SK-N-SH treated with all-trans-retinoic acid at 6 μM for 48 hours (cell line): ENCODE measurements around the gene ADIPOR1.

Experiments
- ARNTL ChIP-seq: fragments of 450-650 bp; formaldehyde crosslinking; IDR thresholded peaks from 2 replicates; pipeline ENCODE4 v1.5.0; 2020; ENCODE audit warnings: low read depth, mild to moderate bottlenecking, moderate library complexity, borderline replicate concordance
- CSRNP3 ChIP-seq: fragments of 250-450 bp; sonication (Bioruptor Pico); IDR thresholded peaks from 2 replicates; pipeline ENCODE4 v1.5.1; 2021; ENCODE audit warnings: mild to moderate bottlenecking, moderate library complexity
- ESRRG ChIP-seq: fragments of 250-450 bp; sonication (Bioruptor Pico); IDR thresholded peaks from 2 replicates; pipeline ENCODE4 v1.6.1; 2021; ENCODE audit warnings: mild to moderate bottlenecking
- GLIS3 ChIP-seq: fragments of 250-450 bp; sonication (Bioruptor Pico); IDR thresholded peaks from 2 replicates; pipeline ENCODE4 v1.5.0; 2020; ENCODE audit warnings: mild to moderate bottlenecking, moderate library complexity
- ISL1 ChIP-seq: fragments of 250-450 bp; sonication (Bioruptor Pico); IDR thresholded peaks from 2 replicates; pipeline ENCODE4 v2.1.2; 2022; ENCODE audit warnings: mild to moderate bottlenecking, moderate library complexity
- PATZ1 ChIP-seq: fragments of 250-450 bp; sonication (Bioruptor Pico); IDR thresholded peaks from 2 replicates; pipeline ENCODE4 v1.8.0; 2020; ENCODE audit warnings: mild to moderate bottlenecking, moderate library complexity, borderline replicate concordance
- RARB ChIP-seq: fragments of 250-450 bp; sonication (Bioruptor Pico); IDR thresholded peaks from 2 replicates; pipeline ENCODE4 v1.8.0; 2021; ENCODE audit warnings: mild to moderate bottlenecking, moderate library complexity
- TOX ChIP-seq: fragments of 250-450 bp; sonication (Bioruptor Pico); IDR thresholded peaks from 2 replicates; pipeline ENCODE4 v1.8.0; 2021; ENCODE audit warnings: mild to moderate bottlenecking, moderate library complexity, borderline replicate concordance
- TSHZ2 ChIP-seq: fragments of 250-450 bp; sonication (Bioruptor Pico); IDR thresholded peaks from 2 replicates; pipeline ENCODE4 v1.5.0; 2020; ENCODE audit warnings: mild to moderate bottlenecking, moderate library complexity
- ZFP3 ChIP-seq: fragments of 250-450 bp; sonication (Bioruptor Pico); IDR thresholded peaks from 2 replicates; pipeline ENCODE4 v1.5.0; 2020; ENCODE audit warnings: mild to moderate bottlenecking, moderate library complexity
- ZFP30 ChIP-seq: fragments of 450-650 bp; formaldehyde crosslinking; IDR thresholded peaks from 2 replicates; pipeline ENCODE4 v1.5.0; 2022; ENCODE audit warnings: mild to moderate bottlenecking, moderate library complexity
- ZNF565 ChIP-seq: fragments of 450-650 bp; formaldehyde crosslinking; conservative IDR thresholded peaks from 2 replicates; pipeline ENCODE4 v1.5.0; 2020; ENCODE audit warnings: low read depth, mild to moderate bottlenecking, moderate library complexity
- ZNF70 ChIP-seq: fragments of 450-650 bp; formaldehyde crosslinking; IDR thresholded peaks from 2 replicates; pipeline ENCODE4 v1.5.0; 2020; ENCODE audit warnings: mild to moderate bottlenecking, moderate library complexity
- ZNF8 ChIP-seq: fragments of 450-650 bp; formaldehyde crosslinking; IDR thresholded peaks from 2 replicates; pipeline ENCODE4 v1.5.0; 2020; ENCODE audit warnings: mild to moderate bottlenecking, moderate library complexity

DNA sequence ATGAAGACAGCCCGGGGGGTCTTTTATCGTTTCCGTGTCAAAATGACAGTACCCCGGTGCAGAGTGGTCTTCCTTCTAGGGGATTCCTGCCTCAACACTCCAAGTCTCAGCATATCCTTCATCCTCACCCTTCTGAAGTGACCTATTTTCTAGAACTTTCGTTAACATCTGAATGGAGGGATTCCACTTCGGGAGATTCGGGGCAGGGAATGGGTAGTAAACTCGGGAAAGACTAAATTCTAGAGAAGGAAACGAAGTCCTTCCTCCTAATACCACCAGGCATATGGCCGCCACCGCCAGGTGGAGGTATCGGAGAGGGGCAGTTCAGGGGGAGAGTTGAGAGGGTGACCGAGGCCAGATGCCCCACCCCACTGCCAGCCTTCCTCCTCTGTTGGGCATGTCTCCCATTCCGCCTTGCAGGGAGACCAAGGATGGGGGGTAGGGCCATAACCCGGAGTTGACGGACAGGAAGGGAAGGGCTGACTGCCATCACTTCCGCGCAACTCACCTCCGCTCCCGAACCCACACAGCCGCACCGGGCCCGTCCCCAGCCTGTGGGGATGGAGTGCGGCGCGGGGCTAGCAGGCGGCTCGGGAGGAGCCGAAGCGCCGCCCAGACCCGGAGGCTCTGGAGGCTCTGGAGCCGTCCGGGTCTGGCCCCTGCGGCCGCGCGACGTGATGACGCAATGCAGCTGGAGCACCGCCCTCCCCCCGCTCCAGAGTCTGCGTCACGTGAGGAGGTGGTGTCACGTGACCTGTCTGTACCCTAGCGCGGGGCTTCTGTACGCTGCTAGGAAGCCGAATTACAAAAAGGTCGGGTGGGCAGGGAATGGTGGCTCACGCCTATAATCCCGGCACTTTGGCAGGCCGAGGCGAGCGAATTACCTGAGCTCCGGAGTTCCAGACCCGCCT, 31.3 kb downstream of the ADIPOR1 start, which contains the start of gene KLHL12:
- TF ChIP-seq RARB (no peak), TOX (CRISPR knock-in tag) (no peak), CSRNP3 (CRISPR knock-in tag) (no peak), TSHZ2 (CRISPR knock-in tag) (no peak), ESRRG (CRISPR knock-in tag) (no peak), GLIS3 (CRISPR knock-in tag) (no peak), ZFP3 (CRISPR knock-in tag) (no peak), ARNTL (no peak), ZNF70 (CRISPR knock-in tag) (no peak), PATZ1 (CRISPR knock-in tag) (no peak), ZFP30 (CRISPR knock-in tag) (no peak), ZNF565 (CRISPR knock-in tag) (no peak), ISL1 (CRISPR knock-in tag) (no peak), ZNF8 (CRISPR knock-in tag) (no peak; the same call in 1 of the 2 replicates)
